ENCODE results near the gene NEBL. TPM values are rescaled to one million over a fixed set of nuclear protein-coding genes. Genes with fewer than 3 reads are reported as not detected.

Gene NEBL
- total and polyA plus RNA-seq, 7 experiments from 2014 or later, result 0.05 to 1.4 (median 0.13) TPM; not detected in 2

DNA sequence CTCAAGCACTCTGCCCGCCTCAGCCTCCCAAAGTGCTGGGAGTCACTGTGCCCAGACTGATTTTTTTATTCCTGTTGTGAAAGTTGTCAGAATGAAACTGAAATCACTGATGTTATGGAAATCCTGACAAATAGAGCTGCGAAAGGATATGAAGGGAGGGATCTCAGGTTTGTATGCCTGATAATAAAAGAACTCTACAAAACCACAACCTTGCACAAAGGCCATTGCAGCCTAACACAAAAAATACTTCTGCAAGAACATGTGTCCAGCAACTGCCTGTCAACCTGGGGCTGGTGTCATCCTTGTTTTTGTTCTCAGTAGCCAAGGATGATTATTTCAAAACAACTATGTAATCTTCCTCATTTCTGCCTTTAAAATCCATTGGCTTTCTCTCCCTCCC lies 126.1 kb downstream of the NEBL start:
- peaks cover 0 to 6% (median 0%) of the 10 kb centered on the region in 5 donors for H3K36me3 Mint-ChIP-seq
- peaks cover 0 to 10% (median 2%) of the 10 kb centered on the region in 11 donors for H3K9me3 Mint-ChIP-seq
- intact Hi-C loops (cut with micrococcal nuclease), result no loop called here
- CTCF ChIA-PET, result no interaction called here
- DNase-seq, result no peak
- no peaks in the 10 kb centered on the region for H3K4me1 ChIP-seq (ENCODE audit: control insufficient read depth in 2 of 2, insufficient read depth in 2 of 2, low read length in 2 of 2)
- no peak overlapping the region for H3K27ac ChIP-seq (ENCODE audit: low read depth, low read length)
- H3K9me3 ChIP-seq (ENCODE audit: control insufficient read depth in 2 of 3, low read length in 3 of 3), result no peaks in the 10 kb centered on the region
- no peaks in the 10 kb centered on the region for H3K36me3 ChIP-seq (ENCODE audit: control insufficient read depth in 2 of 3, insufficient read depth in 3 of 3, low read length in 3 of 3)
- no peaks in the 10 kb centered on the region for H3K27me3 ChIP-seq (ENCODE audit: control insufficient read depth in 2 of 2, insufficient read depth in 2 of 2, low read length in 2 of 2)
- H3K4me1 Mint-ChIP-seq, result no peaks in the 10 kb centered on the region
- no peak overlapping the region for H3K4me3 Mint-ChIP-seq
- no peak overlapping the region for H3K4me3 ChIP-seq (ENCODE audit: low read length)
- no peak for ATAC-seq
- POLR2A ChIA-PET, result no interaction called here
- H3K27ac Mint-ChIP-seq, result no peak overlapping the region
- H3K27me3 Mint-ChIP-seq, result peaks cover 0 to 23% (median 0%) of the 10 kb centered on the region in 5 donors

DNA sequence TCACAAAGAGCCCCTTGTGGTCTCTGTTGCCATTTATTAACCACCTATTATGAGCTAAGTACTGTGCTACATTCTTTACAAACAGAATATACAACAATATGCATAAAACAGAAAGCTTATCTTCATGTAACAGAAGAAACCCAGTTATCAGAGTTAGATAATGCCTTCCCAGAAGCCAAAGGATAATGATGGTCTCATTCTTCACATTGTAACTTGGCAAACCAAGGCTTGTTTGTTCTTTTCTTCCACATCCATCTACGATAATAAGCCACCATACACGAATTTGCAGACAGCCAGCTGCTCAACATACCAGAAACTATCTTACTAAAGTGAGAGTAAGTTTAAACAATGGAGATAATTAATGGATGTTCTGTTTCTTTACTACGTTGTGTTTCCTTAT lies 127.6 kb downstream of the NEBL start:
- POLR2A ChIA-PET, result no interaction called here
- Histone ChIP-seq H3K9me3 (ENCODE audit: control insufficient read depth in 2 of 3, low read length in 3 of 3) (no peaks in the 10 kb centered on the region), H3K4me3 (ENCODE audit: low read length) (no peak overlapping the region), H3K4me1 (ENCODE audit: control insufficient read depth in 2 of 2, insufficient read depth in 2 of 2, low read length in 2 of 2) (no peaks in the 10 kb centered on the region), H3K36me3 (ENCODE audit: control insufficient read depth in 2 of 3, insufficient read depth in 3 of 3, low read length in 3 of 3) (no peaks in the 10 kb centered on the region), H3K27ac (ENCODE audit: low read depth, low read length) (no peak overlapping the region), H3K27me3 (ENCODE audit: control insufficient read depth in 2 of 2, insufficient read depth in 2 of 2, low read length in 2 of 2) (no peaks in the 10 kb centered on the region)
- H3K27me3 Mint-ChIP-seq, result peaks cover 0 to 22% (median 0%) of the 10 kb centered on the region in 5 donors
- no peaks in the 10 kb centered on the region for H3K4me1 Mint-ChIP-seq
- intact Hi-C loops (cut with micrococcal nuclease), result no loop called here
- peaks cover 0 to 6% (median 0%) of the 10 kb centered on the region in 5 donors for H3K36me3 Mint-ChIP-seq
- H3K4me3 Mint-ChIP-seq, result no peak overlapping the region
- peaks cover 0 to 10% (median 0%) of the 10 kb centered on the region in 11 donors for H3K9me3 Mint-ChIP-seq
- no peak for DNase-seq
- H3K27ac Mint-ChIP-seq, result no peak overlapping the region
- CTCF ChIA-PET, result no interaction called here
- ATAC-seq, result no peak

DNA sequence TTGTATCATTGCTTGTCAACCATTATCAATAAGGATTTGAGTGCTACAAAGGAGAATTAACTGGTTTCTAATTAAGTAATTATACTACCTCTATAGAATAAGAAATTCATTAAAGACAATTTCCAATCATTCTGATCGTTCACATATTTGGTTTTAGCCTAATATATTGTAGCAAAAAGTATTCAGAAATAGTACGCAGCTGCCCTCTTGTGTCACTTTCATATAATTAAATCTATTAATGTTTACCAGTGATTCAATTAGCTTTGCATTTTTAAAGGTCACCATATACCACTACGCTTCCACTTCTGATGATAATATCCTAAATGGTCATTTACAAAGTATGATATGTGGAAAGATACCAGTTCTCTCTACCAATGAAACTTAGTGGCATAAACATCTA lies 128.3 kb downstream of the NEBL start:
- Mint-ChIP-seq H3K4me1 (no peaks in the 10 kb centered on the region), H3K27ac (no peak overlapping the region), H3K27me3 (peaks cover 0 to 18% (median 0%) of the 10 kb centered on the region in 5 donors), H3K4me3 (no peak overlapping the region), H3K36me3 (peaks cover 0 to 6% (median 0%) of the 10 kb centered on the region in 5 donors), H3K9me3 (peaks cover 0 to 10% (median 0%) of the 10 kb centered on the region in 11 donors)
- no peaks in the 10 kb centered on the region for H3K4me1 ChIP-seq (ENCODE audit: control insufficient read depth in 2 of 2, insufficient read depth in 2 of 2, low read length in 2 of 2)
- ChIA-PET CTCF (interaction anchor here (0.5 kb wide), 1 partner anchor 664 kb away, joined by 3 read pairs; no protein-coding TSS in a partner anchor), POLR2A (no interaction called here)
- H3K9me3 ChIP-seq (ENCODE audit: control insufficient read depth in 2 of 3, low read length in 3 of 3), result no peaks in the 10 kb centered on the region
- DNase-seq (peak in 1 of 9 donors; percentile 3), ATAC-seq (no peak)
- H3K36me3 ChIP-seq (ENCODE audit: control insufficient read depth in 2 of 3, insufficient read depth in 3 of 3, low read length in 3 of 3), result no peaks in the 10 kb centered on the region
- H3K27ac ChIP-seq (ENCODE audit: low read depth, low read length), result no peak overlapping the region
- intact Hi-C loops (cut with micrococcal nuclease), result no loop called here
- no peak overlapping the region for H3K4me3 ChIP-seq (ENCODE audit: low read length)
- no peaks in the 10 kb centered on the region for H3K27me3 ChIP-seq (ENCODE audit: control insufficient read depth in 2 of 2, insufficient read depth in 2 of 2, low read length in 2 of 2)

DNA sequence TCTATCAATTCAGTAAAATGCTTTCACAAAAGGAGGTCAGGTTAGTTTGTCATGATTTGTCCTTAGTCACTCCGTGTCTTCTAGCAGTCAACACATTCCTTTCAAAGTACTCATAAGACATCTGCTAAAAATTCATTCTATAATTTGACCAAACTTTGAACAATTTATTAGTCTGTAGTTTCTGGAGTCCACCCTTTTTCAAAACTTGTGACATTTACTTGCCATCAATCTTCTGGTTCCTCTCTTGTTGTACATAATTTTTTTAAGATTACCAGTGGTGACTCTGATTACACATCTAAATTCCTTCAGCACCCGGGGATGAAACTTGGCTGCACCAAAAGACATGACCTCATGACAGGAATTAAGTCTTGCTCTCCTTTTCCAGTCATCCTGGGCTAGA lies 130.1 kb downstream of the NEBL start:
- H3K9me3 ChIP-seq (ENCODE audit: control insufficient read depth in 2 of 3, low read length in 3 of 3), result no peaks in the 10 kb centered on the region
- no peaks in the 10 kb centered on the region for H3K27me3 ChIP-seq (ENCODE audit: control insufficient read depth in 2 of 2, insufficient read depth in 2 of 2, low read length in 2 of 2)
- Mint-ChIP-seq H3K4me1 (no peaks in the 10 kb centered on the region), H3K27me3 (peaks cover 0 to 14% (median 0%) of the 10 kb centered on the region in 5 donors), H3K36me3 (peaks cover 0 to 2% (median 0%) of the 10 kb centered on the region in 5 donors), H3K4me3 (no peak overlapping the region), H3K27ac (no peak overlapping the region), H3K9me3 (peaks cover 0 to 7% (median 0%) of the 10 kb centered on the region in 11 donors)
- CTCF ChIA-PET, result no interaction called here
- H3K27ac ChIP-seq (ENCODE audit: low read depth, low read length), result no peak overlapping the region
- no peak for DNase-seq
- intact Hi-C loops (cut with micrococcal nuclease), result no loop called here
- no peak for ATAC-seq
- POLR2A ChIA-PET, result no interaction called here
- no peaks in the 10 kb centered on the region for H3K36me3 ChIP-seq (ENCODE audit: control insufficient read depth in 2 of 3, insufficient read depth in 3 of 3, low read length in 3 of 3)
- no peak overlapping the region for H3K4me3 ChIP-seq (ENCODE audit: low read length)
- no peaks in the 10 kb centered on the region for H3K4me1 ChIP-seq (ENCODE audit: control insufficient read depth in 2 of 2, insufficient read depth in 2 of 2, low read length in 2 of 2)

DNA sequence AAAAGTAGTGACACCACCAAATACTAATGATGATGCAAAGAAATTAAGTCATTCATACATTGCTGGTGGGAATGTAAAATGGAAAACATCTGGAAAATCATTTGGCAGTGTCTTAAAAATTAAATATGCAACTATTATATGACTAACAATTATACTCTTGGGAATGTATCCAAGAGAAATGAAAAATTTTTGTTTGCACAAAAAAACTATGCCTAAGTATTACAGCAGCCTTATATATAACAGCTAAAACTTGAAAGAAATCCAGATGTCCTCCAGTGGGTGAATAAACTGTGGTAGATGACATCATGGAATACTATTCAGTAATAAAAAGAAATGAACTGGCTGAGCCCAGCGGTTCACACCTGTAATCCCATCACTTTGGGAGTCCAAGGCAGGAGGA lies 132.0 kb downstream of the NEBL start:
- ChIA-PET CTCF (no interaction called here), POLR2A (no interaction called here)
- intact Hi-C loops (cut with micrococcal nuclease), result no loop called here
- Histone ChIP-seq H3K27ac (ENCODE audit: low read depth, low read length) (no peak overlapping the region), H3K4me1 (ENCODE audit: control insufficient read depth in 2 of 2, insufficient read depth in 2 of 2, low read length in 2 of 2) (no peaks in the 10 kb centered on the region), H3K36me3 (ENCODE audit: control insufficient read depth in 2 of 3, insufficient read depth in 3 of 3, low read length in 3 of 3) (no peaks in the 10 kb centered on the region), H3K27me3 (ENCODE audit: control insufficient read depth in 2 of 2, insufficient read depth in 2 of 2, low read length in 2 of 2) (no peaks in the 10 kb centered on the region), H3K4me3 (ENCODE audit: low read length) (no peak overlapping the region), H3K9me3 (ENCODE audit: control insufficient read depth in 2 of 3, low read length in 3 of 3) (no peaks in the 10 kb centered on the region)
- H3K27me3 Mint-ChIP-seq, result peaks cover 0 to 9% (median 0%) of the 10 kb centered on the region in 5 donors
- ATAC-seq (no peak), DNase-seq (no peak)
- no peak overlapping the region for H3K4me3 Mint-ChIP-seq
- H3K27ac Mint-ChIP-seq, result no peak overlapping the region
- no peaks in the 10 kb centered on the region for H3K4me1 Mint-ChIP-seq
- peaks cover 0 to 14% (median 0%) of the 10 kb centered on the region in 11 donors for H3K9me3 Mint-ChIP-seq
- no peaks in the 10 kb centered on the region for H3K36me3 Mint-ChIP-seq

DNA sequence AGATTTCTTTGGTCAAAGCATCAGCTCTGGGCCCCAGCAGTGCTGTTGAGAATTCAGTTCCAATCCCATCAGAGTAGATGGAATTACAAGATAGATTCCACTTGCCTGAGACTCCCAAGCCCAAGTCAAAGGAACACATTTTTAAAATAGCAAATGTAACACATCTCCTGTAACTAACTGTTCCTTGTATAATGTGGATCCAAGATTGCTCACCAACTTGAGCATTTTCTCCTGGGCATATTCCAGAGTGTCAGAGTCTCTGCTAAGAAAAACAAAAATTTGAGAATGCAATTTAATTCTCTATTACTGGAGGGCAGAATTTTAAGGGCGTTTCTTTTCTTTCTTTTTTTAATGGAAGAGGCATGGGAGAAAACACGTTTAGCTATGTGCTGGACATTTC lies 136.7 kb downstream of the NEBL start:
- H3K27me3 Mint-ChIP-seq, result no peaks in the 10 kb centered on the region
- peaks cover 0 to 6% (median 0%) of the 10 kb centered on the region in 5 donors for H3K36me3 Mint-ChIP-seq
- intact Hi-C loops (cut with micrococcal nuclease), result no loop called here
- H3K27ac Mint-ChIP-seq, result no peak overlapping the region
- H3K4me1 Mint-ChIP-seq, result no peaks in the 10 kb centered on the region
- ATAC-seq, result no peak
- Histone ChIP-seq H3K27ac (ENCODE audit: low read depth, low read length) (no peak overlapping the region), H3K9me3 (ENCODE audit: control insufficient read depth in 2 of 3, low read length in 3 of 3) (no peaks in the 10 kb centered on the region), H3K27me3 (ENCODE audit: control insufficient read depth in 2 of 2, insufficient read depth in 2 of 2, low read length in 2 of 2) (no peaks in the 10 kb centered on the region), H3K4me3 (ENCODE audit: low read length) (no peak overlapping the region), H3K4me1 (ENCODE audit: control insufficient read depth in 2 of 2, insufficient read depth in 2 of 2, low read length in 2 of 2) (no peaks in the 10 kb centered on the region), H3K36me3 (ENCODE audit: control insufficient read depth in 2 of 3, insufficient read depth in 3 of 3, low read length in 3 of 3) (no peaks in the 10 kb centered on the region)
- no peak overlapping the region for H3K4me3 Mint-ChIP-seq
- POLR2A ChIA-PET, result no interaction called here
- peaks cover 1 to 10% (median 9%) of the 10 kb centered on the region in 11 donors for H3K9me3 Mint-ChIP-seq
- CTCF ChIA-PET, result interaction anchor here (0.6 kb wide), 1 partner anchor 25 kb away, joined by 3 read pairs; no protein-coding TSS in a partner anchor
- DNase-seq, result no peak

DNA sequence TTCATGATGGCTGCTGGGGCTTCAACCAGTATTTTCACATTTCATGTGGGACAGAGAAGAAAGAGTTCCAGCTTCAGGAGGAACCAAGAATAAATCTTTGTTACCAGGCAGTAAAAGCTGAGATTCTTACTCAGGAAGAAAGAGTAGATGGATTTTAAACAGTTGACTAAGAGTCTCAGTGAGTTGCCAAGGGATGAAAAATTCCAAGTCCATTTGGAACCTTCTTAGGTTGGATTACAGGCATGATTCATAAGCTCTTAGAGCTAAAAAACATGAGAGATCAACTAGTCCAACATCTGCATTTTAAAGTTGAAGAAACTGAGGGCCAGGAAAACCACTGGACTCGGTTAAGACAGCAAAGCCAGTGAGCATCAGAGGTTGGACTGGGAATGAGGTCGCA lies 148.6 kb downstream of the NEBL start:
- Histone ChIP-seq H3K27me3 (ENCODE audit: control insufficient read depth in 2 of 2, insufficient read depth in 2 of 2, low read length in 2 of 2) (no peaks in the 10 kb centered on the region), H3K9me3 (ENCODE audit: control insufficient read depth in 2 of 3, low read length in 3 of 3) (no peaks in the 10 kb centered on the region), H3K4me3 (ENCODE audit: low read length) (no peak overlapping the region), H3K36me3 (ENCODE audit: control insufficient read depth in 2 of 3, insufficient read depth in 3 of 3, low read length in 3 of 3) (no peaks in the 10 kb centered on the region), H3K4me1 (ENCODE audit: control insufficient read depth in 2 of 2, insufficient read depth in 2 of 2, low read length in 2 of 2) (no peaks in the 10 kb centered on the region), H3K27ac (ENCODE audit: low read depth, low read length) (no peak overlapping the region)
- intact Hi-C loops (cut with micrococcal nuclease), result no loop called here
- ChIA-PET POLR2A (no interaction called here), CTCF (no interaction called here)
- H3K4me1 Mint-ChIP-seq, result no peaks in the 10 kb centered on the region
- H3K27ac Mint-ChIP-seq, result no peak overlapping the region
- no peak for DNase-seq
- no peaks in the 10 kb centered on the region for H3K36me3 Mint-ChIP-seq
- peaks cover 7 to 35% (median 15%) of the 10 kb centered on the region in 11 donors for H3K9me3 Mint-ChIP-seq
- no peak overlapping the region for H3K4me3 Mint-ChIP-seq
- no peak for ATAC-seq
- peaks cover 0 to 4% (median 0%) of the 10 kb centered on the region in 5 donors for H3K27me3 Mint-ChIP-seq

All from naive thymus-derived CD4-positive, alpha-beta T cell (primary cell).